Body of pancreas (tissue), 4 donors: ENCODE measurements around the gene NET1.

Experiments used
- POLR2A ChIP-seq, 3 donors: fragments of 450-650 bp; IDR thresholded peaks; one replicate each; pipeline ENCODE4 v1.6.1; 2016; ENCODE audit warnings: antibody characterized with exemption in 3 of 3, mild to moderate bottlenecking in 2 of 3
- TF ChIP-seq, protein P1 (sequence below), 7 experiments: fragments of 450-650 bp in 4 of 7; fragments of 200-600 bp in 3 of 7; sonication (generic) in 3 of 7; IDR thresholded peaks; one replicate each; pipeline ENCODE4 v1.5.1; 2016 to 2019; ENCODE audit warnings: antibody characterized with exemption in 7 of 7

DNA sequence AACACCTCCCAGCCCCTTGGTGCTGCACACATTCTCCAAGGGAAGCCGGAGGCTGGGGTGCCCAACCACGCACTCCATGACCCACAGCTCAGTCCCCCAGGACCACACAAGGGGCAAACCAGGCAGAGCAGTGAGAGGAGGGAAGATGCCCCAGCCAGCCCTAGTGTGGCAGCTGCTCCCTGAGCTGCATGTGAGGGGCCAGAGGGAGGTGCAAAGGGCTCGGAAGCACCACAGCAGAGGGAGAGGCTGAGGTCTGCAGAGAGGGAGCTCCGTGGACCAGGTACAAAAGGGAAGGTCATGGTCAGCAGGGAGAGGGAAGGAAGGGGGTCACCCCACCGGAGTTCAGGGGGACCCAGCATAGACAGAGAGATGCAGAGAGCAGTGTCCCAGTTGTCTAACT lies 88.6 kb downstream of the NET1 start:
- TF ChIP-seq, protein P1, sequence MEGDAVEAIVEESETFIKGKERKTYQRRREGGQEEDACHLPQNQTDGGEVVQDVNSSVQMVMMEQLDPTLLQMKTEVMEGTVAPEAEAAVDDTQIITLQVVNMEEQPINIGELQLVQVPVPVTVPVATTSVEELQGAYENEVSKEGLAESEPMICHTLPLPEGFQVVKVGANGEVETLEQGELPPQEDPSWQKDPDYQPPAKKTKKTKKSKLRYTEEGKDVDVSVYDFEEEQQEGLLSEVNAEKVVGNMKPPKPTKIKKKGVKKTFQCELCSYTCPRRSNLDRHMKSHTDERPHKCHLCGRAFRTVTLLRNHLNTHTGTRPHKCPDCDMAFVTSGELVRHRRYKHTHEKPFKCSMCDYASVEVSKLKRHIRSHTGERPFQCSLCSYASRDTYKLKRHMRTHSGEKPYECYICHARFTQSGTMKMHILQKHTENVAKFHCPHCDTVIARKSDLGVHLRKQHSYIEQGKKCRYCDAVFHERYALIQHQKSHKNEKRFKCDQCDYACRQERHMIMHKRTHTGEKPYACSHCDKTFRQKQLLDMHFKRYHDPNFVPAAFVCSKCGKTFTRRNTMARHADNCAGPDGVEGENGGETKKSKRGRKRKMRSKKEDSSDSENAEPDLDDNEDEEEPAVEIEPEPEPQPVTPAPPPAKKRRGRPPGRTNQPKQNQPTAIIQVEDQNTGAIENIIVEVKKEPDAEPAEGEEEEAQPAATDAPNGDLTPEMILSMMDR (IDR thresholded peaks at IDR 0.05) = no peak
- TF ChIP-seq POLR2A (IDR thresholded peaks at IDR 0.05) = no peak
